DND-41 (cell line): ENCODE measurements around the gene TSHZ1.

Experiments used
- ATAC-seq: fragments of 200-7000 bp; cut with Tn5 transposase; 3 replicates; pipeline ENCODE4 v1.9.1; 2021; ENCODE audit warnings: low read depth; ENCODE audit not compliant: insufficient read depth
- DNase-seq: peaks from one replicate; pipeline ENCODE4 v3.0.0-alpha.2; 2020
- H2AFZ ChIP-seq: 2 replicates; pipeline ENCODE4 v1.6.0; 2012; ENCODE audit warnings: low read depth, low read length
- H3K27ac ChIP-seq: 2 replicates; pipeline ENCODE4 v1.5.1; 2012; ENCODE audit warnings: low read length, inconsistent platforms
- H3K27me3 ChIP-seq: fragments of 200-600 bp; sonication (generic); 2 replicates; pipeline ENCODE4 v1.6.0; 2012; ENCODE audit warnings: low read length, mild to moderate bottlenecking, inconsistent platforms; ENCODE audit not compliant: insufficient read depth, poor library complexity
- H3K36me3 ChIP-seq: 2 replicates; pipeline ENCODE4 v1.5.1; 2012; ENCODE audit warnings: low read length, inconsistent platforms; ENCODE audit not compliant: insufficient read depth
- H3K4me1 ChIP-seq: 2 replicates; pipeline ENCODE4 v1.5.1; 2012; ENCODE audit warnings: mild to moderate bottlenecking, low read length; ENCODE audit not compliant: insufficient read depth
- H3K4me2 ChIP-seq: 2 replicates; pipeline ENCODE4 v1.6.0; 2012; ENCODE audit warnings: mild to moderate bottlenecking, moderate library complexity, low read length, inconsistent platforms; ENCODE audit not compliant: insufficient read depth
- H3K4me3 ChIP-seq, 2 experiments: fragments of 200-600 bp in 1 of 2; shearing (Covaris generic) in 1 of 2; 2 replicates each; pipeline ENCODE4 v1.5.1; 2012 to 2016; ENCODE audit warnings: inconsistent platforms in 2 of 2, low read length in 2 of 2, mild to moderate bottlenecking in 2 of 2, low read depth in 1 of 2, moderate library complexity in 1 of 2
- H3K79me2 ChIP-seq: 2 replicates; pipeline ENCODE4 v1.6.0; 2012; ENCODE audit warnings: low read length, inconsistent platforms; ENCODE audit not compliant: insufficient read depth
- H3K9ac ChIP-seq: 2 replicates; pipeline ENCODE4 v1.6.0; 2012; ENCODE audit warnings: low read depth, mild to moderate bottlenecking, inconsistent platforms, low read length, moderate library complexity
- H3K9me3 ChIP-seq: 2 replicates; pipeline ENCODE4 v1.5.1; 2012; ENCODE audit warnings: low read length, moderate library complexity, mild to moderate bottlenecking, inconsistent platforms; ENCODE audit not compliant: insufficient read depth, severe bottlenecking
- H4K20me1 ChIP-seq: 2 replicates; pipeline ENCODE4 v1.6.0; 2012; ENCODE audit warnings: low read length; ENCODE audit not compliant: insufficient read depth
- EZH2 ChIP-seq: IDR thresholded peaks from 3 replicates; pipeline ENCODE4 v1.6.1; 2012; ENCODE audit warnings: borderline replicate concordance, low read depth, mild to moderate bottlenecking, moderate library complexity, low read length, inconsistent platforms; ENCODE audit not compliant: severe bottlenecking
- TF ChIP-seq, protein P1 (sequence below): IDR thresholded peaks from 2 replicates; pipeline ENCODE4 v1.5.1; 2012; ENCODE audit warnings: borderline replicate concordance, low read length, moderate library complexity, mild to moderate bottlenecking; ENCODE audit not compliant: poor library complexity, severe bottlenecking; ENCODE audit errors: extremely low read depth

TSHZ1 gene

DNA sequence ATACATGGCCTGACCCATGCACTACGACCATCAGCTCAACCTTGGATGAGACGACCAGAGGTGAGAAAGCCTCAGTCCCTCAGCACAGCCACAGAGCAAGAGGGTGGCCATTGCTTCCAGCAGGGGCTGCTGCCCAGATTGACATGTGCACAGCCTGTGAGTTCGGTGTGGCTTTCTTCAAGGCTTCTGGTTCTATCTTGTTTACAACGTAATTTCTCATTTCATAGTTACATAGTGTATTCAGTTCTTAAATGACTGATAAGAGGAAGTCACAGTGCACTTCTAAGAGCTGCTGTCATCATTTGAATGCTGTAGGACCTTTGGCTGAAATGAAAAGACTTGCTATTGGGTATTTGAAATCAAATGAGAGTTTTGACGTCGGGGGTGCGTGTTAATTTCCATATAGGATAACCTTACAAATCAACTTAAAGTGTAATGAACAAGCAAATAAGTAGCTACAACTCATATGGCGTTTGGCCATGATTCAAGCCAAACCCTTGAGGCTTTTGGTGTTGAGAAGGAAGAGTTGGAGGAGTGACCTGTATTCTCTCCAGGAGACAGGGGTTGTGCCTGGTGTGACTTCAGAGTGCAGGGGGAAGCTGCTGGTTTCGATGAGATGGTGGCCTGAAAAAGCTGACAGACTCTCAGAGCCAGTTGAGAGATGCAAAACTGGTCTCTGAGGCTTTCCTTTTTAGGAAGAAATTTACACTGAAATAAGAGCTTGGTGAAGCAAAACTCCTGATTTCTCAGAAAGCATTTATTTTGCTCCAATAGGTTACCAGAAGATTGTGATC is 51.0 kb downstream of the TSHZ1 start:
- Histone ChIP-seq H3K4me2 (no peak overlapping the region), H3K9me3 (no peaks in the 10 kb centered on the region), H3K4me3 (no peak overlapping the region), H2AFZ (no peak overlapping the region), H3K9ac (no peak overlapping the region), H4K20me1 (peaks cover 18% of the 10 kb centered on the region), H3K79me2 (peaks cover 97% of the 10 kb centered on the region), H3K36me3 (peaks cover 7% of the 10 kb centered on the region; the same call in 1 of the 2 replicates), H3K27me3 (no peaks in the 10 kb centered on the region), H3K27ac (no peak overlapping the region), H3K4me1 (no peaks in the 10 kb centered on the region)
- no peak for TF ChIP-seq EZH2
- TF ChIP-seq, protein P1, sequence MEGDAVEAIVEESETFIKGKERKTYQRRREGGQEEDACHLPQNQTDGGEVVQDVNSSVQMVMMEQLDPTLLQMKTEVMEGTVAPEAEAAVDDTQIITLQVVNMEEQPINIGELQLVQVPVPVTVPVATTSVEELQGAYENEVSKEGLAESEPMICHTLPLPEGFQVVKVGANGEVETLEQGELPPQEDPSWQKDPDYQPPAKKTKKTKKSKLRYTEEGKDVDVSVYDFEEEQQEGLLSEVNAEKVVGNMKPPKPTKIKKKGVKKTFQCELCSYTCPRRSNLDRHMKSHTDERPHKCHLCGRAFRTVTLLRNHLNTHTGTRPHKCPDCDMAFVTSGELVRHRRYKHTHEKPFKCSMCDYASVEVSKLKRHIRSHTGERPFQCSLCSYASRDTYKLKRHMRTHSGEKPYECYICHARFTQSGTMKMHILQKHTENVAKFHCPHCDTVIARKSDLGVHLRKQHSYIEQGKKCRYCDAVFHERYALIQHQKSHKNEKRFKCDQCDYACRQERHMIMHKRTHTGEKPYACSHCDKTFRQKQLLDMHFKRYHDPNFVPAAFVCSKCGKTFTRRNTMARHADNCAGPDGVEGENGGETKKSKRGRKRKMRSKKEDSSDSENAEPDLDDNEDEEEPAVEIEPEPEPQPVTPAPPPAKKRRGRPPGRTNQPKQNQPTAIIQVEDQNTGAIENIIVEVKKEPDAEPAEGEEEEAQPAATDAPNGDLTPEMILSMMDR: no peak
- ATAC-seq (no peak), DNase-seq (no peak)

DNA sequence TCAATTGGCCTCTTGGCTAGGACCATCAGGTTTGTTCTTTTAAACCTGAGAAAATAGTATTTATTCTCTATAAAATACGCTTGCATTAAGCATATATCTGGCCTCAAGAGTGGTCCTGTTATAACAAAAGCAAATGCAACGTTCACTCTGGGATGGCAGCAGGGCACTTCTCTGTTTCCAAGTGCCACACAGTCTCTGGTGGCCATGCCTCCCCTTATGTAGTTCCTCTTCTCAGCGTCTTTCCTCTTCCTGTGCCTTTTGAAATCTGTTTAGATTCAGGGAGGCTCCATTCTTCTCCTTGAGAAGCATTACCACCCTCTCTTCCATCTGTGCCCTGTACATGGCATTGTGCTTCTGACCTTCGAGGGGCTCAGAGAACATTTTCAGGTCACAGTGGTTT is 51.9 kb downstream of the TSHZ1 start:
- no peak for ATAC-seq

DNA sequence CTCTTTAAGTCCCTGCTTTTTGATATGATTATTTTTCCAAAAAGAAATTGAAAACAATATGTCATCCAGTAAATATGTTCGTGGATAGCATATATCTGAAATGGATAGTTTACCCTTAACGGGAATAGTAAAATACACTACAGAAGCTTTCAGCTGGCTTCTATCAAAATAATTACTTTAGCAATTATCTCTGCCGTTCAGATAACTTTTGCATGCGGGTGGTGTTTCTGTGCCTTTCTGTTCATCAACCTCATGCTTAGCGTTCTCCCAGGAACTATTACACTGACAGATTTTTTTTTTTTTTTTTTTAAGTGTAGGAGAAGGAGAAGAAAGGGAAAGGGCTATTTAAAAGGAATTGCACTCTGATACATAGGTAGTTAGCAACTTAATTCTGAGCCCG is 53.6 kb downstream of the TSHZ1 start:
- no peak overlapping the region for H3K27ac ChIP-seq
- no peak overlapping the region for H3K4me3 ChIP-seq
- ATAC-seq (no peak), DNase-seq (no peak)
- H3K9ac ChIP-seq: no peak overlapping the region
- peaks cover 93% of the 10 kb centered on the region for H3K79me2 ChIP-seq
- H4K20me1 ChIP-seq: peaks cover 32% of the 10 kb centered on the region; the same call in 1 of the 2 replicates
- H3K9me3 ChIP-seq: no peaks in the 10 kb centered on the region
- peaks cover 7% of the 10 kb centered on the region; the same call in 1 of the 2 replicates for H3K36me3 ChIP-seq
- peaks cover 13% of the 10 kb centered on the region for H3K4me1 ChIP-seq
- no peak for TF ChIP-seq EZH2
- TF ChIP-seq, protein P1: no peak
- no peaks in the 10 kb centered on the region for H3K27me3 ChIP-seq
- no peak overlapping the region for H3K4me2 ChIP-seq
- H2AFZ ChIP-seq: no peak overlapping the region

More for the DNA sequence above, 51.9 kb downstream of the TSHZ1 start:
- TF ChIP-seq, protein P1: no peak
- TF ChIP-seq EZH2: no peak
- Histone ChIP-seq H4K20me1 (peaks cover 23% of the 10 kb centered on the region), H3K27me3 (no peaks in the 10 kb centered on the region), H3K4me2 (no peak overlapping the region), H3K79me2 (peaks cover 95% of the 10 kb centered on the region), H3K27ac (no peak overlapping the region), H3K36me3 (peaks cover 7% of the 10 kb centered on the region; the same call in 1 of the 2 replicates), H3K4me3 (no peak overlapping the region), H2AFZ (no peak overlapping the region), H3K4me1 (no peaks in the 10 kb centered on the region; the same call in 1 of the 2 replicates), H3K9me3 (no peaks in the 10 kb centered on the region), H3K9ac (no peak overlapping the region)
- DNase-seq: no peak
